Measurements from ENCODE around the gene CASKIN1. TPM values are rescaled to one million over a fixed set of nuclear protein-coding genes. Genes with fewer than 3 reads are reported as not detected.

The CASKIN1 gene
- total and polyA plus RNA-seq, 4 donors: 10.4 to 86.2 (median 56.2) TPM

GRCh38 chr16:2238150-2238837 is 41.9 kb upstream of the CASKIN1 start:
- WGBS (ENCODE audit: insufficient coverage): 57% methylated on average over 16 of the region's 18 CpGs
- Histone ChIP-seq H3K36me3 (ENCODE audit: control insufficient read depth, insufficient read depth, low read length) (peaks cover 96% of the 10 kb centered on the region), H3K27me3 (ENCODE audit: control insufficient read depth, insufficient read depth, low read length) (peaks cover 15% of the 10 kb centered on the region), H3K4me1 (ENCODE audit: control insufficient read depth, insufficient read depth, low read length) (peaks cover 21% of the 10 kb centered on the region), H3K27ac (ENCODE audit: low read depth, low read length) (no peak overlapping the region), H3K4me3 (ENCODE audit: low read depth, low read length) (no peak overlapping the region), H3K9me3 (ENCODE audit: control insufficient read depth, insufficient read depth, low read length) (no peaks in the 10 kb centered on the region)
- no peak for DNase-seq (ENCODE audit: low read depth in 4 of 6, low spot score in 6 of 6)

- WGBS (ENCODE audit: insufficient coverage): 18% methylated on average over 58 of the region's 65 CpGs
- no peak for DNase-seq (ENCODE audit: low read depth in 4 of 6, low spot score in 6 of 6)
- H3K27ac ChIP-seq (ENCODE audit: low read depth, low read length): no peak overlapping the region
- peaks cover 21% of the 10 kb centered on the region for H3K4me1 ChIP-seq (ENCODE audit: control insufficient read depth, insufficient read depth, low read length)
- H3K9me3 ChIP-seq (ENCODE audit: control insufficient read depth, insufficient read depth, low read length): no peaks in the 10 kb centered on the region
- H3K36me3 ChIP-seq (ENCODE audit: control insufficient read depth, insufficient read depth, low read length): peaks cover 96% of the 10 kb centered on the region
- H3K4me3 ChIP-seq (ENCODE audit: low read depth, low read length): no peak overlapping the region
- H3K27me3 ChIP-seq (ENCODE audit: control insufficient read depth, insufficient read depth, low read length): peaks cover 15% of the 10 kb centered on the region
These were observed 41.2 kb upstream of the CASKIN1 start for GRCh38 chr16:2237493-2238149.

- H3K4me1 ChIP-seq (ENCODE audit: control insufficient read depth, insufficient read depth, low read length): peaks cover 21% of the 10 kb centered on the region
- DNase-seq (ENCODE audit: low read depth in 4 of 6, low spot score in 6 of 6): no peak
- H3K4me3 ChIP-seq (ENCODE audit: low read depth, low read length): no peak overlapping the region
- peaks cover 96% of the 10 kb centered on the region for H3K36me3 ChIP-seq (ENCODE audit: control insufficient read depth, insufficient read depth, low read length)
- no peak overlapping the region for H3K27ac ChIP-seq (ENCODE audit: low read depth, low read length)
- WGBS (ENCODE audit: insufficient coverage): 9% methylated on average over 40 of the region's 40 CpGs
- peaks cover 15% of the 10 kb centered on the region for H3K27me3 ChIP-seq (ENCODE audit: control insufficient read depth, insufficient read depth, low read length)
- H3K9me3 ChIP-seq (ENCODE audit: control insufficient read depth, insufficient read depth, low read length): no peaks in the 10 kb centered on the region
These were observed 40.7 kb upstream of the CASKIN1 start for GRCh38 chr16:2237102-2237482.

- H3K27ac ChIP-seq (ENCODE audit: low read depth, low read length): no peak within 1 kb of the TSS
- DNase-seq (ENCODE audit: low read depth in 4 of 6, low spot score in 6 of 6): peak in 1 of 6 donors; percentile 7
- H3K36me3 ChIP-seq (ENCODE audit: control insufficient read depth, insufficient read depth, low read length): peaks cover 96% of the 10 kb centered on the region
- no peaks in the 10 kb centered on the region for H3K9me3 ChIP-seq (ENCODE audit: control insufficient read depth, insufficient read depth, low read length)
- no peak within 1 kb of the TSS for H3K4me3 ChIP-seq (ENCODE audit: low read depth, low read length)
- WGBS (ENCODE audit: insufficient coverage): 12% methylated on average over 64 of the region's 64 CpGs
- peaks cover 21% of the 10 kb centered on the region for H3K4me1 ChIP-seq (ENCODE audit: control insufficient read depth, insufficient read depth, low read length)
- H3K27me3 ChIP-seq (ENCODE audit: control insufficient read depth, insufficient read depth, low read length): peaks cover 15% of the 10 kb centered on the region
These were observed 40.1 kb upstream of the CASKIN1 start, which contains the start of gene DNASE1L2 for GRCh38 chr16:2236337-2237101. Gene DNASE1L2, plus strand, starts transcription at chr16:2236444. Its CDS starts 373 bp downstream, at chr16:2236817.

- no peak for DNase-seq (ENCODE audit: low read depth in 4 of 6, low spot score in 6 of 6)
- Histone ChIP-seq H3K27ac (ENCODE audit: low read depth, low read length) (no peak overlapping the region), H3K4me1 (ENCODE audit: control insufficient read depth, insufficient read depth, low read length) (peaks cover 21% of the 10 kb centered on the region), H3K9me3 (ENCODE audit: control insufficient read depth, insufficient read depth, low read length) (no peaks in the 10 kb centered on the region), H3K36me3 (ENCODE audit: control insufficient read depth, insufficient read depth, low read length) (peaks cover 96% of the 10 kb centered on the region), H3K4me3 (ENCODE audit: low read depth, low read length) (no peak overlapping the region), H3K27me3 (ENCODE audit: control insufficient read depth, insufficient read depth, low read length) (peaks cover 15% of the 10 kb centered on the region)
- 78% methylated on average over 19 of the region's 19 CpGs for WGBS (ENCODE audit: insufficient coverage)
These were observed 39.4 kb upstream of the CASKIN1 start for GRCh38 chr16:2235695-2236336.

GRCh38 chr16:2235234-2235651 is 38.8 kb upstream of the CASKIN1 start:
- H3K4me3 ChIP-seq (ENCODE audit: low read depth, low read length): no peak overlapping the region
- H3K36me3 ChIP-seq (ENCODE audit: control insufficient read depth, insufficient read depth, low read length): peaks cover 97% of the 10 kb centered on the region
- 94% methylated on average over 28 of the region's 28 CpGs for WGBS (ENCODE audit: insufficient coverage)
- H3K4me1 ChIP-seq (ENCODE audit: control insufficient read depth, insufficient read depth, low read length): peaks cover 21% of the 10 kb centered on the region
- DNase-seq (ENCODE audit: low read depth in 4 of 6, low spot score in 6 of 6): no peak
- H3K9me3 ChIP-seq (ENCODE audit: control insufficient read depth, insufficient read depth, low read length): no peaks in the 10 kb centered on the region
- peaks cover 15% of the 10 kb centered on the region for H3K27me3 ChIP-seq (ENCODE audit: control insufficient read depth, insufficient read depth, low read length)
- no peak overlapping the region for H3K27ac ChIP-seq (ENCODE audit: low read depth, low read length)

GRCh38 chr16:2234813-2235170 is 38.4 kb upstream of the CASKIN1 start:
- peaks cover 21% of the 10 kb centered on the region for H3K4me1 ChIP-seq (ENCODE audit: control insufficient read depth, insufficient read depth, low read length)
- DNase-seq (ENCODE audit: low read depth in 4 of 6, low spot score in 6 of 6): no peak
- H3K27me3 ChIP-seq (ENCODE audit: control insufficient read depth, insufficient read depth, low read length): peaks cover 15% of the 10 kb centered on the region
- no peak overlapping the region for H3K27ac ChIP-seq (ENCODE audit: low read depth, low read length)
- WGBS (ENCODE audit: insufficient coverage): 92% methylated on average over 16 of the region's 18 CpGs
- peaks cover 99% of the 10 kb centered on the region for H3K36me3 ChIP-seq (ENCODE audit: control insufficient read depth, insufficient read depth, low read length)
- no peak overlapping the region for H3K4me3 ChIP-seq (ENCODE audit: low read depth, low read length)
- H3K9me3 ChIP-seq (ENCODE audit: control insufficient read depth, insufficient read depth, low read length): no peaks in the 10 kb centered on the region

- peaks cover 99% of the 10 kb centered on the region for H3K36me3 ChIP-seq (ENCODE audit: control insufficient read depth, insufficient read depth, low read length)
- H3K27me3 ChIP-seq (ENCODE audit: control insufficient read depth, insufficient read depth, low read length): peaks cover 15% of the 10 kb centered on the region
- H3K9me3 ChIP-seq (ENCODE audit: control insufficient read depth, insufficient read depth, low read length): no peaks in the 10 kb centered on the region
- no peak for DNase-seq (ENCODE audit: low read depth in 4 of 6, low spot score in 6 of 6)
- WGBS (ENCODE audit: insufficient coverage): 94% methylated on average over 40 of the region's 51 CpGs
- no peak overlapping the region for H3K4me3 ChIP-seq (ENCODE audit: low read depth, low read length)
- H3K27ac ChIP-seq (ENCODE audit: low read depth, low read length): no peak overlapping the region
- H3K4me1 ChIP-seq (ENCODE audit: control insufficient read depth, insufficient read depth, low read length): peaks cover 21% of the 10 kb centered on the region
These were observed 37.7 kb upstream of the CASKIN1 start for GRCh38 chr16:2233872-2234812.

All from spinal cord (tissue), 10 donors.